HG03280 (cell line): ENCODE data around the gene PTGR2.
"Not testable (repeated sequence)": the region's sequence is repeated elsewhere in the genome, so short reads cannot be mapped to it uniquely, and the experiment has no call there.

Source experiments
- ATAC-seq: cut with Tn5 transposase; IDR thresholded peaks from one replicate; pipeline ENCODE4 v1.9.1; 2021; ENCODE audit warnings: mild to moderate bottlenecking, moderate library complexity; ENCODE audit not compliant: unreplicated experiment

Gene PTGR2

GRCh38 chr14:73833034-73833433 is 18.6 kb upstream of the PTGR2 start:
- no peak for ATAC-seq

- no peak for ATAC-seq
These were observed 17.9 kb upstream of the PTGR2 start for GRCh38 chr14:73833530-73834260.

- ATAC-seq, result no peak
These were observed 17.4 kb upstream of the PTGR2 start for GRCh38 chr14:73834261-73834625.

GRCh38 chr14:73838293-73839034 is 13.2 kb upstream of the PTGR2 start:
- not testable (repeated sequence) for ATAC-seq

- no peak for ATAC-seq
These were observed 9.4 kb upstream of the PTGR2 start for GRCh38 chr14:73842201-73842600.

- ATAC-seq, result no peak
These were observed 8.8 kb upstream of the PTGR2 start for GRCh38 chr14:73842851-73843250.

GRCh38 chr14:73843296-73843695 is 8.3 kb upstream of the PTGR2 start:
- no peak for ATAC-seq

GRCh38 chr14:73846947-73847346 is 4.7 kb upstream of the PTGR2 start:
- no peak for ATAC-seq

- ATAC-seq, result no peak
These were observed 631 bp upstream of the PTGR2 start for GRCh38 chr14:73851000-73851399.

GRCh38 chr14:73859145-73859544 is 7.5 kb downstream of the PTGR2 start:
- ATAC-seq, result no peak

GRCh38 chr14:73861073-73861472 is 9.4 kb downstream of the PTGR2 start:
- ATAC-seq, result no peak

GRCh38 chr14:73862480-73862879 is 10.8 kb downstream of the PTGR2 start:
- ATAC-seq, result no peak

- ATAC-seq, result no peak
These were observed 11.6 kb downstream of the PTGR2 start for GRCh38 chr14:73863209-73863608.

GRCh38 chr14:73865534-73866113 is 14.0 kb downstream of the PTGR2 start:
- ATAC-seq, result no peak

- ATAC-seq, result not testable (repeated sequence)
These were observed 18.1 kb downstream of the PTGR2 start for GRCh38 chr14:73869754-73870153.

- no peak for ATAC-seq
These were observed 19.0 kb downstream of the PTGR2 start for GRCh38 chr14:73870525-73871235.

- ATAC-seq, result no peak
These were observed 22.0 kb downstream of the PTGR2 start for GRCh38 chr14:73873660-73874059.

GRCh38 chr14:73877790-73878189 is 26.2 kb downstream of the PTGR2 start:
- ATAC-seq, result no peak

- ATAC-seq, result no peak
These were observed 26.8 kb downstream of the PTGR2 start for GRCh38 chr14:73878436-73878835.

GRCh38 chr14:73879027-73879426 is 27.4 kb downstream of the PTGR2 start:
- ATAC-seq, result no peak

- no peak for ATAC-seq
These were observed 33.0 kb downstream of the PTGR2 start for GRCh38 chr14:73884438-73885190.
